NB4 (cell line): Measurements from ENCODE around the gene ELMOD2.

Source experiments
- CTCF ChIP-seq: IDR thresholded peaks from one replicate; pipeline ENCODE4 v1.5.1; 2012; ENCODE audit warnings: low read depth, low read length
- MAX ChIP-seq: IDR thresholded peaks from 2 replicates; pipeline ENCODE4 v1.6.1; 2011; ENCODE audit warnings: low read depth, low read length
- MYC ChIP-seq: IDR thresholded peaks from 2 replicates; pipeline ENCODE4 v1.6.1; 2011; ENCODE audit warnings: low read depth, low read length
- POLR2A ChIP-seq: IDR thresholded peaks from 2 replicates; pipeline ENCODE4 v1.6.1; 2011; ENCODE audit warnings: mild to moderate bottlenecking; ENCODE audit not compliant: insufficient read length; ENCODE audit errors: extremely low read depth

- no peak for TF ChIP-seq CTCF
- TF ChIP-seq POLR2A: no peak
- no peak for TF ChIP-seq MYC
- no peak for TF ChIP-seq MAX
Observed at GRCh38 chr4:140575489-140575888, 51.5 kb downstream of the ELMOD2 start.
